Suppressor macrophage (primary cell): ENCODE measurements around the gene C16orf87.
"Not testable (repeated sequence)": the region's sequence is repeated elsewhere in the genome, so short reads cannot be mapped to it uniquely, and the experiment has no call there.

Source experiments
- DNase-seq, 4 experiments: peaks; one replicate each; pipeline ENCODE4 v3.0.0-alpha.2; 2020 to 2022
- total RNA-seq, 17 experiments: gene quantifications; one replicate each; lab custom pipeline; 2026; ENCODE audit warnings: mixed read lengths in 6 of 17, inconsistent platforms in 3 of 17; lab: John Stamatoyannopoulos, UW

The C16orf87 gene
- total RNA-seq: 12.3 to 26.8 (median 16.4) reads per million in 17 experiments

- peak; percentile 96 to 99 (median 98) for DNase-seq
These were observed at the start of gene C16orf87 for GRCh38 chr16:46830902-46831647. TSS of gene C16orf87 (minus strand) at chr16:46831180. CDS start at chr16:46831149, 31 bp downstream.

- DNase-seq: no peak
These were observed 44.3 kb upstream of the C16orf87 start for GRCh38 chr16:46875243-46875642.

- peak in 2 of 4 experiments; percentile 26 to 30 for DNase-seq
These were observed 42.2 kb upstream of the C16orf87 start for GRCh38 chr16:46873201-46873600.

GRCh38 chr16:46871597-46871996 is 40.6 kb upstream of the C16orf87 start:
- no peak for DNase-seq

- DNase-seq: not testable (repeated sequence)
These were observed 37.9 kb upstream of the C16orf87 start for GRCh38 chr16:46868891-46869290.

GRCh38 chr16:46867486-46867885 is 36.5 kb upstream of the C16orf87 start:
- peak in 2 of 4 experiments; percentile 28 to 40 for DNase-seq

GRCh38 chr16:46866286-46866685 is 35.3 kb upstream of the C16orf87 start:
- DNase-seq: no peak

- peak in 1 of 4 experiments; percentile 20 for DNase-seq
These were observed 31.8 kb upstream of the C16orf87 start for GRCh38 chr16:46862555-46863447.

GRCh38 chr16:46859719-46860152 is 28.8 kb upstream of the C16orf87 start:
- peak; percentile 71 to 84 (median 77) for DNase-seq

GRCh38 chr16:46858151-46858550 is 27.2 kb upstream of the C16orf87 start:
- DNase-seq: no peak

GRCh38 chr16:46857368-46857945 is 26.5 kb upstream of the C16orf87 start:
- DNase-seq: peak; percentile 14 to 40 (median 29)

- DNase-seq: no peak
These were observed 24.4 kb upstream of the C16orf87 start for GRCh38 chr16:46855389-46855788.

GRCh38 chr16:46854846-46855245 is 23.9 kb upstream of the C16orf87 start:
- no peak for DNase-seq

- peak; percentile 77 to 86 (median 82) for DNase-seq
These were observed 22.9 kb upstream of the C16orf87 start for GRCh38 chr16:46853713-46854443.

GRCh38 chr16:46852130-46852529 is 21.1 kb upstream of the C16orf87 start:
- no peak for DNase-seq

GRCh38 chr16:46850619-46851555 is 19.9 kb upstream of the C16orf87 start:
- no peak for DNase-seq

GRCh38 chr16:46848768-46849764 is 18.1 kb upstream of the C16orf87 start:
- no peak for DNase-seq

GRCh38 chr16:46845952-46846351 is 15.0 kb upstream of the C16orf87 start:
- no peak for DNase-seq

- no peak for DNase-seq
These were observed 13.8 kb upstream of the C16orf87 start for GRCh38 chr16:46844771-46845170.
